Endometrial microvascular endothelial cells (primary cell): ENCODE results near the gene LCN1. TPM values are rescaled to one million over a fixed set of nuclear protein-coding genes. Genes with fewer than 3 reads are reported as not detected.

Experiments
- in situ Hi-C: cut with HindIII; loops from 2 replicates; pipeline ENCODE4 v1.10.0; 2017; ENCODE audit warnings: low sequenced_read_pairs, low pct_unique_long_range_greater_than_20kb; ENCODE audit errors: inconsistent ontology term
- total RNA-seq: library from RNA; depleted of rRNA; stranded (reverse); fragments of >200 nt; gene quantifications from one replicate; pipeline ENCODE4 v1.2.3, GENCODE V29; 2015; ENCODE audit errors: inconsistent ontology term

Gene LCN1
- total RNA-seq, 1 donor from 2014 or later, result not detected

DNA sequence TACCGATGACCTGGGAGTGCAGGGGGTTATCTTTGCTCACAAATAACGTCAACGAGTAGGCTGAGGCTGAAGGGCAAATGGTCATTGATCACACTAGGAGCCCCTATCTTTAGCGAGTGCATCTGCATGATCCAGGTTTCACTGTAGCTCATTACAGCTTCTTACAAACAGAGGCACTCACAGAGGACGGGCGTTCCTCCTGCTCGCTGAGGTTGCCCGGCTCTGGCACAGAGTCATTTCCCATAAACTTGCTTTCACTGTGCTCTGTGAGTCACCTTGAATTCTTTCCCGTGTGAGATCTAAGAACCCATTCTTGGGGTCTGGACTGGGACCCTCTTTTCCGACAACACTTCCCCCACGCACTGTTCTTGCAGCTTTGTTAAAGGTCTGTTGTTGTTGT lies 38.4 kb downstream of the LCN1 start:
- in situ Hi-C loops, result no loop called here

DNA sequence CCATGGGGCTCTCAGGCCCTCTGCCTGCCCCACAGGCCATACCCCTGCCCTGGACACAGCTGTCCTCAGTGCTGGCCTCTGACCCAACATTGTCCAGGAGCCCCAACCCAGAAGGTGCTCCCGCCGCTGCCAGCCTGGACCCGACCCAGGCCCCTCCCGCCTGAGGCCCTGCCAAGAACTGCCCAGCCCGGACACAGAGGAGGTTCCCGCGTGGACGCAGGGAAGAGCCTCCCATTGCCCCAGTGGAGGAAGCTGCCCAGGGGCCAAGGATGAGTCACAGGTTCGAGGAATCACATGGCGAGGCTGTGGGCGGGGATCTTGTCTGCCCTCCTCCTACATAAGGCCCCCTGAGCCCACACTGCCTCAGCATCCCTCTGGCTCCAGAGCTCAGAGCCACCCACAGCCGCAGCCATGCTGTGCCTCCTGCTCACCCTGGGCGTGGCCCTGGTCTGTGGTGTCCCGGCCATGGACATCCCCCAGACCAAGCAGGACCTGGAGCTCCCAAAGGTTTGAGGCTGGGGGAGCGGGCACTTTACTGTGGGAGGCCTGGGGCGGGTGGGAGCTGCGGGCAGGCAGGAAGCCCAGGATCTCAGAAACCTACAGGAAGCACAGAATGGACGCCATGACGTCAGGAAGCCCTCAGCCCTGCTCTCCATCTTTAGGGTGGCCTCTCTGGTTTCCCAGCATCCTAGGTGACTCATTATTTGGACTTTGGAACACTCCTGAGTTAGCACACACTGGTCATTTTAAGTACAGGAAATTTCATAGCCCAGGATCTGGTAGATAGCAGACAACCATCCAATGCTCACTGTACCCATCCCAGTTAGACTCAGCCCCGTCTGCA lies 40.4 kb downstream of the LCN1 start, which contains the start of gene PAEP:
TSS of gene PAEP (plus strand) at position 366 of the 844 bp plus-strand sequence.
- in situ Hi-C loops, result no loop called here

DNA sequence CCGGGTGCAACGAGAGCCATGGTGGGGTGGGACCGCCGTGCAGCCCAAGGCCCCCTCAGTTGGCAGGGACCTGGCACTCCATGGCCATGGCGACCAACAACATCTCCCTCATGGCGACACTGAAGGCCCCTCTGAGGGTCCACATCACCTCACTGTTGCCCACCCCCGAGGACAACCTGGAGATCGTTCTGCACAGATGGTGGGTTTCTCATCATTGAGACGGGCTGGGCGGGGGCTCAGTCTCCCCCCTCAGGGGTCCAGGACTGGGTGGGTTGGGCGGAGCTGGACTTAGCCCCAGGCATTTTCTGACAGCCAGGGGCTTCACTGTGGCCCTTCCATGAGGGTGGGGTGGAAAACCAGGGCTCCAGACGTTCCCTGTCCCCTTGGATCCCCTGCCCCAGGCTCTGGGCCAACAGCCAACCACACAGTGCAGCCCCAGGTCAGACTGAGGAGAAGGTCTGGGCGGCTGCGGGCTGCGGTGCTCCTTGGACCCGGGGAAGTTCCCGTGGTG lies 41.0 kb downstream of the LCN1 start:
- in situ Hi-C loops, result no loop called here

DNA sequence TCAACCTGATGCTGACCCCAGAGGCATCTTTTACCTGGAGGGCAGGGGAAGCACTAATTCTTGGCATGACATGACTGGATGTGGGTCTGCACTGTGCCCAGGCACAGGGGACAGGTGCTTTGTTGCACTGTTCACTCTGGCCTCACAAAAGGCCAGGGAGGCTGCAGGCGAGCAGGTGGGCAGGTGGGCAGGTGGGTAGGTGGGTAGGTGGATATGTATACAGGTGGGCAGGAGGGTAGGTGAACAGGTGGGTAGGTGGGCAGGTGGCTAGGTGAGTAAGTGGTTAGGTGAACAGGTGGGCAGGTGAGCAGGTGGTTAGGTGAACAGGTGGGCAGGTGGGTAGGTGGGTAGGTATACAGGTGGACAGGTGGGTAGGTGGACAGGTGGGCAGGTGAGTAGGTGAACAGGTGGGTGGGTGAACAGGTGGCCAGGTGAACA lies 41.8 kb downstream of the LCN1 start:
- in situ Hi-C loops, result no loop called here

DNA sequence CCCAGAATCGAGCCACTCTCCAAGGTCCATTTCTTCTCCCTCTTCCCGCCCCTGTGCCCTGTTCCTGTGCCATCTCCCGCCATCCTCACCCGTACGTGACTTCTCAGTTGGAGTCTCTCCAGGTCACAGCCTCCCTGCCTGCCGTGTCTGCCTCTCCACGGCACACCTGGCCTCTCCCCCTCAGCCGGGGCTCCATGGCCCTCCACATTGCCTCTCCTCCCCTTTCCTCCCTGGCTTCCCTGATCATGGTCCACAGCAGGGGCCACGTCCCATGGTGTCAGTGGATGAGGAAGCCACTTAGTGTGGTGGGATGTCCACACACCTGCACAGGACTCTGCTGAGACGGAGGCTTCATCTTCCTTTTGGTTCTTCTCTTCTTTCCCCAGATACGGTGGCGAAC lies 42.6 kb downstream of the LCN1 start:
- in situ Hi-C loops, result no loop called here

DNA sequence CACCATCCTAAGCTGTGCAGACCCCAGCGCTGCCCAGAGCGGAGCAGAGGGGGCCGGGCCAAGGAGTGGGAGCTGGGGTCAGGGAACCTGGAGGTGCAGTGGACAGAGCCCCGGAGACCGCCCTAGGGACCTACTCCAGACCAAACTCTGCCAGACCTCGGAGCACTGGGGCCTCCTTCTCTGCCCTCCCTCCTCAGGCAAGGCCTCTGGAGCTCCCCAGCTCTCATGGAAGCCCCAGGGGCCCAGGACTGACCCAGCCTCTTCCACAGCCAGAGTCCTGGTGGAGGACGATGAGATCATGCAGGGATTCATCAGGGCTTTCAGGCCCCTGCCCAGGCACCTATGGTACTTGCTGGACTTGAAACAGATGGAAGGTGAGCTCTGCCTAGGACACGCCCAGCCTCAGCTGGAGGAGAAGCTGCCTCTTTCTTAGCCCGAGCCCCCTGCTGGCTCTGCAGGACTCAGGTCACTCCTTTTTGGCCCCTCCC lies 43.9 kb downstream of the LCN1 start:
- in situ Hi-C loops, result no loop called here

DNA sequence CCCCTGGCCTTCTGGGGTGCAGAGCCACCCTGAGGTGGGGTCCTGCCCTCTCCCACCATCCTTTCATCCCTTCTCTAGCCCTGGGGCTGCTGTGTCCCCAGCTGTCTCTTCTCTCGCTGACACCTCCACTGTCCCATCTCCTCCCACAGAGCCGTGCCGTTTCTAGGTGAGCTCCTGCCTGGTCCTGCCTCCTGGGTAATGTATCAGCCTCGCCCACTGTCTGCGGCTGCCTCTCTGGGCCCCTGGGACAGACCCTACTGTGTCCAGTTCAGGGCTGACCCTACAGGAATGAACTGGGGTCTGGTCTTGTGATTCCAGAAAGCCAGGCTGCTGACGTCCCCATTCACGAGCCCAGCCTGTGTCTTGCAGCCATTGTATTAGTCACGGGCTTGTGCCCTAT lies 44.4 kb downstream of the LCN1 start:
- in situ Hi-C loops, result no loop called here

DNA sequence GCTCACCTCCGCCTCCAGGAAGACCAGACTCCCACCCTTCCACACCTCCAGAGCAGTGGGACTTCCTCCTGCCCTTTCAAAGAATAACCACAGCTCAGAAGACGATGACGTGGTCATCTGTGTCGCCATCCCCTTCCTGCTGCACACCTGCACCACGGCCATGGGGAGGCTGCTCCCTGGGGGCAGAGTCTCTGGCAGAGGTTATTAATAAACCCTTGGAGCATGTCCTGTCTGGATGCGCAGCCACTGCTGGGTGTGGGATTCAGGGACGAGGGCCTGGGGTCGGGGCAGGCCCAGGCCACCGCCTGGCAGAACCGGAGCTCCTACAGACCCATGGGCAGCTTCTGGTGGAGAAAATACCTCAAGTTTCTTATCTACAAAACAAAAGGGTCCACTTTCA lies 45.3 kb downstream of the LCN1 start:
- in situ Hi-C loops, result no loop called here

DNA sequence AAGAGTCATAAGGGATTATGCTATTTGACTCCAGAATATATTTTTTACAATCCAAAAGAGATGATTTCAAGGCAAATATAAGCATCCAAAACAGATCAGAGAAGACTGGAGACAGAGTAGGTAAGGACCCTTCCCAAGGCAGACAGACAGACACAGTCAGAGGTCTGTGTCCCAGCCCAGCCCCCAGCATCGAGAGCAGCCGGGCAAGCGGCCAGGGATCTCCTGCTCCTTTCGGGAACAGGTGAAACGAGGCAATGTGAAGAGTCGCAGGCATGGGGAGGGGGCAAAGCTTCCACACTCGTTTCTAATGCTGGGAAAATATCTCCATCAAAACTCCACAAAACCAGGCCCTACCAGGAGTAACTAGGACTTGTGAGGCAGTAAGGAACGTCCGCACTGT lies 46.1 kb downstream of the LCN1 start:
- in situ Hi-C loops, result no loop called here

DNA sequence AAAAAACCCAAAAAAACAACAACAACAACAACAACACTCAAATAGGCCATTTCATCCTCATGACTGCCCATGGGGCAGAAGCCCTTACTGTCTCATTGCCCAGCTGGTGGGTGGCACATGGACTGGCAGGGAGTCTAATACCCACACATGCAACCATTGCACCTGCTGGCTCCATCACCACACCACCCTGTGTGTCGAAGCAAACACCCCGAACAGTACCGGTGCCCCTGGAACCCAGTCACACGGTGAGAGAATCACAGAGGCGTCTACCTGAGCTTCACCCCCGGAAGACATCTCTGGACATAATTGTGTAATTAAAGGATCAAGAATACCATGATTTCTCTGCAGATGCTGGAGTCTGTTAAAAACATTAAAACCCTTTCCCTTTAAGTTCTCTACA lies 46.8 kb downstream of the LCN1 start:
- in situ Hi-C loops, result no loop called here

DNA sequence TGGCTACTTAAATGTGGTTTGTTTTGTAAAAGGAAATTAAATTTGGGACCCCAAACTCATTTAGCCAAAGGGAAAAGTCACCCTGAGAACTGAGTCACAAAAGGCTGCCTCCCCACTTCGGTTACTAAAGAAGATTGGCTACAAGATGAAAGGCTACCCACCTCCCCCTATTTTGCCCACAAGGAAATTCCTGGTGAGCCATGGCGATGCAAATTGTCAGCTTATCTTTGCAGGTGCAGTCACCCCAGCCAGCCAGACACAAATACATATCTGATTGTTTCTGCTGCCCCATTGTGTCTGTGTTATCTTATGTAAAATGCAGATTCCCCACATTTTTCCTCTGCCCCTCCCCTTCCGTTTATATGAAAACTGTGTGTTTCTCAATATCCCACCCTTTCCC lies 49.2 kb downstream of the LCN1 start:
- in situ Hi-C loops, result no loop called here

DNA sequence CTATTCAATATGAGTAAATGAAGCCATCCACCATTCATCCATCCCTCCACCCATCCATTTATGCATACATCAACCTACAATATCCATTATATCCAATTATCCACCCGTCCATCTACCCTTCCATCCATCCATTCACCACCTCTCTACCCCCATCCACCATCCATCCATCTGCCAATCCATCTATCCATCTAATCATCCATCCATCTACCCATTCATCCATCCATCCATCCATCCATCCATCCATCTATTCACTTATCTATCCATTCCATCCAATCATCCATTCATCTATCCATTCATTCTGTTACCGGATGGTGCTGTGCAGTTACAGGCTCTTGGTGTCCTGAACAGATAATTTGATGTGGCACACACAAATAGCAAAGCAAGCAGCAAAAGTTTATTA lies 51.0 kb downstream of the LCN1 start:
- in situ Hi-C loops, result no loop called here

DNA sequence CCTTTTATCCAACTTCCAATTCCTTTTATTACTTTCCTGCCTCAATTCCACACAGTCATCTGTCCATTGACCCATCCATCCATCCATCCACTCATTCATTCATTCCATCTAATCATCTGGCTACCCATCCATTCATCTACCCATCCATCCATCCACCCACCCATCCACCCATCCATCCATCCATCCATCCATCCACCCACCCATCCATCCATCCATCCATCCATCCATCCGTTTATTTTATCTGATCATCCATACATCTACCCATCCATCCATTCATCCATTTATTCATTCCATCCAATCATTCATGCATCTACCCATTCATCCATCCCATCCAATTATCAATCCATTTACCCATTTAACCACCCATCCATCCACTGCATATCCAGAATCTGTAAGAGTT lies 51.9 kb downstream of the LCN1 start:
- in situ Hi-C loops, result no loop called here

DNA sequence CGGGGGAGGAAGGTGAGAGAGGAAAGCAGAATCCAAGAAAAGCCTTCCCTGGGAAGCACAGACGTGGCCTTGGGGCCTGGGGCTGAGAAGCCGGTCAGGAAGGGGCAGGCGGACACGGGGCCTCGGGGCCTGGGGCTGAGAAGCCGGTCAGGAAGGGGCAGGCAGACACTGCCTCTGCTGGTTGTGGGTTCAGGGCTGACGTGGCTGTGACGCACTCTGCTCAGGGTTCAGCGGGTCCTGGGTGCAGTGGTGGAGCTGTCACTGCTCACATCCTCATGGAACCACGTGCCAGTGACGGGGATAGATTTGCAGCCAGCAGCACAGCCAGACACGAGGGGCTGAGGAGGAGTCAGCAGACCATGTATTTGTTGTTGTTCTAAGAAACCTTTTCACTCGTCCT lies 53.1 kb downstream of the LCN1 start:
- in situ Hi-C loops, result no loop called here

DNA sequence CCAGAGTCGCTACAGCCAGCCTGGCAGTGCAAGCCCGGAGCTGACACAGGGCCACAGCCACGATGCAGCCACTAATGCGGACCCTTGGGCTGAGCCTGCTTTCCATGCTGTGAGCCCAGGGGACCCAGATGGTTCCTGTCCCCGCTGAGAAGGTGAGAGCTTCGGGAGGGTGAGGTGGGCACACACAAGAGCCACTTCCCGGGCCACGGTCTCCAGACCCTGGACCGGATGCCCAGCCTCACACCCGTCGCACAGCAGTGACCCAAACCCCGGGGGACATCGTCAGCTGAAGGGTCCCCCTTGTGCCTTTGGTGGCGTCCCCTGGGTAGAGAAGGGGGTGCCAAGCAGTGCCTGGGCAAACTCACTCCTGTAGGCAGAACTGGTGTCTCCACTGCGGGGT lies 53.7 kb downstream of the LCN1 start:
- in situ Hi-C loops, result no loop called here

Other genes starting within 250 kb of the LCN1 start
- 7.5 TPM for gene PPP1R26, start 41.7 kb upstream of the LCN1 start, total RNA-seq
- 55.9 TPM for gene MRPS2, start 20.8 kb upstream of the LCN1 start, total RNA-seq
- gene OBP2A, start 24.7 kb downstream of the LCN1 start, total RNA-seq, result not detected
- gene PAEP, start 40.3 kb downstream of the LCN1 start, total RNA-seq, result not detected
- gene GLT6D1, start 118.1 kb downstream of the LCN1 start, total RNA-seq, result not detected
- not detected for gene LCN9, start 141.9 kb downstream of the LCN1 start, total RNA-seq
- gene SOHLH1, start 178.0 kb downstream of the LCN1 start, total RNA-seq, result not detected
- not detected for gene KCNT1, start 180.7 kb downstream of the LCN1 start, total RNA-seq